DMS 273 (cell line): ENCODE measurements around the gene ORAI3.

Experiments used
- DNase-seq: peaks from one replicate; lab custom pipeline; 2025; ENCODE audit not compliant: unreplicated experiment; lab: John Stamatoyannopoulos, UW

Gene ORAI3

DNA sequence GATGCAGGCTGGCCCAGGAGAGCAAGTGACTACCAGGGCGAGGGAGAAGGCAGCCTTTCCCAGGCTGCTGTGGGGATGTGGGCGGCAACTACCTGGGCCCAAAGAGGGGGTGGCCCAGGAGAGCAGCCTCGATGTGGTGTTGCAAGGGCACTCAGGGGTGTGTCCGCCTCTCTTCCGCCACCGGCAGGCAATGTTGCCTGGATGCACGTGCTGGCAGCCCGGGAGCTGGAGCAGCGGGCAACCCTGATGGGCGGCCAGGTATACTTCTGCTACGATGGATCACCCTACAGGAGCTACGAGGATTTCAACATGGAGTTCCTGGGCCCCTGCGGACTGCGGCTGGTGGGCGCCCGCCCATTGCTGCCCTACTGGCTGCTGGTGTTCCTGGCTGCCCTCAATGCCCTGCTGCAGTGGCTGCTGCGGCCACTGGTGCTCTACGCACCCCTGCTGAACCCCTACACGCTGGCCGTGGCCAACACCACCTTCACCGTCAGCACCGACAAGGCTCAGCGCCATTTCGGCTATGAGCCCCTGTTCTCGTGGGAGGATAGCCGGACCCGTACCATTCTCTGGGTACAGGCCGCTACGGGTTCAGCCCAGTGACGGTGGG lies 38.8 kb downstream of the ORAI3 start:
- DNase-seq = no peak

DNA sequence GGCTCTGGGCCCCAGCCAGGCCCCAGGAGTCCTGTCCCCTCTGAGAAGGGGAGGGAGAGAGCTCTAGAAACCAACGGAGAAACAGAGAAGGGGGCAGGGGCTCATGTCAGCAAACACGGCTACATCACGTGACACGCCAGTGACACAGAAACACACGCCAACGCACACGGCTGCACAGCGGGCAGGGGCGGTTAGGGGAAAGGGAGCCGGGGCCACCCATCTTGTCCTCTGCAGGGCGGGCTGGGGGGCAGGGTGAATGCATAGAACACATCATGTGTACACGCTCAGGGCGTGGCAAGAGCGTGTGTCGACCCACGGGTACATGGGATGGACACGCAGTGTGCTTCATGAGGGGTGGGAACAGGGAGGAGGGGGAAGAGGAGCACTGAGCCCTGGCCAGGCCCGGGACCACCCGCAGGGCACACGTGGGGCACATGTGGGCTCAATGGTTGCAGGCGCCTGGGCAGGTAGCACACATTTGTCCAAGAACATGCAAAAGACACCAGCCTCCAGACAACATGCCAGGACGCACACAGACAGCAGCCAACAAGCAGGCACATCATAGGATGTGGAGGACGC lies 40.7 kb downstream of the ORAI3 start:
- DNase-seq = no peak

DNA sequence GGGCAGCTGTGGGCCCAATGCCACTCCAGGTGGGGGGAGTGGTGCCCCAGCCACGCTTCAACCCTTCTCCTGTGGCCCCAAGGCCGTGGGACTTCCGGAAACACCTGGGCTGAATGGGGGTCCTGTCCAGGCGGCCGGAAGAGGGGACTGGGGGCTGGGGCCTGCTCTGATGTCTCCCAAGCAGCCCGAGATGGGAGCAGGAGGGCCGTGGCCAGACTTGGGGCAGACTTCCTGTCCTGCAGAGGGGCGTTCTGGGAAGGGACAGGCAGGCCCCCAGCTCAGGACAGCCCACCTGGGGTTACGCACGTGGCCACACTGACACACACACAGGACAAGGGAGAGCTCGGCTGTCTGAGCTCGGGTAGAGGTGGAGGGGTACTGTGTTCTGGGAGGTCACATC lies 41.2 kb downstream of the ORAI3 start:
- DNase-seq = no peak

DNA sequence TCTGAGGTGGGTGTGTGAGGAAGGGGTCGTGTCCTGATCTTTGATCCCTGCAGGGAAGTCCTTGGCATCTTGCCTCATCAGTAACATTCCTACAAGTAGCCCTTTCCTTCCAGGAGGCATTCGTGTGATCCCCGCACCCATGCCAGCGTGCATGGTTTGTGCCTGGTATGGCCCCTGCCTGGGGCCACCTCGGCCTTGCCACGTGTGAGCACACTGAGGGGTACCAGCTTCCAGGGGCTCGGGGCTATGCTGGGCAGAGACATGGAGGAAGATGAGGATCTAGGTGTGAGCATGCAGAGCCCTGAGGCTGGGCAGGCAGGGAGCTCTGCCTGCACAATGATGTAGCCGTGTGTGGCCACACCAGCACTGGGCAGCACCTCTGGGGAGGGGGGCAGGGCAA lies 42.2 kb downstream of the ORAI3 start:
- DNase-seq = no peak

DNA sequence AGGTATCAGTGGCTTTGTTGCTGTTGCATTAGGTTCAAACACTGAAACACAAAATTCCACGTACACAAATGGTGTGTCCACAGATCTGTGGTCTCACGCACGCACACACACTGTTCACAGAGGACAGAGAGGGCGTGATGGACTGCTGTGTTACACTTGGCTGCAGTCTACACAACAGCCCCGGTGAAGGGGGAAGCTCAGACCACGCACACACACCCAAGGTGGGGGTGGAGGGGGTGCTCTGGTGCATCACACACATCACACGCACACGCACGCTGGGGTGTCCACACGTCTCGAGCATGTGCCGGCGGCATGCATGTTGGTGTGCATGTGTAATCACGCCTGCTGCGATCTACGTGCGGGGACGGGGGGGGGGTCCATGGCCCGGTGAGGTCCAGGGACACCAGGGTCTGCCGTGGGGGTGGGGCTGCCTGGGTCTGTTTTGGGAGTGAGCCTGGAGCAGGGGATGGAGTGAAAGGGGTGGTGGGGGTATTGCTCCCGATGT lies 43.5 kb downstream of the ORAI3 start:
- DNase-seq = no peak

DNA sequence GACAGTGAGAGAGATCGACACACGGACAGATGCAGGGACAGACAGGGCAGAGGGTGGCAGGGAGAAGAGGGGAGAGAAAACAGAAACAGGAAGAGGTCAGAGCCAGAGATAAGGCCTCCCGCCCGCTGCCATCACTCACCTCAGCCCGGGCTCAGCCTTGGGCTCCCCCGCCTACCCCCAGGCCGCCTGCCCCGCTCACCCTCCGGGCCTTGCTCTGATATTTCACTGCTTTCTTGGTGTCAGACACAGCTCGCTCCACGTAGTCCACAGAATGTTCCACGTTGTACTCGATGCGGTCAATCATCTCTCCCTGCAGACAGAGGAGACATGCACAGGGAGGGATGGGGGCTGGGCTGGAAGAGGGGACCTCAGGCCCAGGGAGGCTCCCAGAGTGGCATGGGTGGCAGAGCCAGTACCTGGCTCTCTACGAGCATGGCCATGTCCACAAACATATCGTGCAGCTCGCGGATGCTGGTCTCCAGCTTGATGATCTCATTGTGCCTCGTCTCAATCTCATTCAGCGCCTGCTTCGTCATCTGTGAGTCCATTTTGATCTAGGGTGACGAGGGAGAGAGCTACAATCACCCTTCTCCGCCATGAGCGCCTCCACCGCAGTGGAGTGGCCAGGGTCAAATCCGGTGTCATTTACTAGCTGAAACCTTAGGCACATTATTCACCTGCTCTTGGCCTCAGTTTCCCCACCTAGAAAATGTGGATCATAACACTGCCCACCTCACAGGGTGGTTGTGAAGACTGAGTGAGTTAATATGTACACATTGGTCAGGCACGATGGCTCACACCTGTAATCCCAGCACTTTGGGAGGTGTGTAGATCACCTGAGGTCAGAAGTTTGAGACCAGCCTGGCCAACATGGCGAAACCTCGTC lies 44.3 kb downstream of the ORAI3 start:
- no peak for DNase-seq

DNA sequence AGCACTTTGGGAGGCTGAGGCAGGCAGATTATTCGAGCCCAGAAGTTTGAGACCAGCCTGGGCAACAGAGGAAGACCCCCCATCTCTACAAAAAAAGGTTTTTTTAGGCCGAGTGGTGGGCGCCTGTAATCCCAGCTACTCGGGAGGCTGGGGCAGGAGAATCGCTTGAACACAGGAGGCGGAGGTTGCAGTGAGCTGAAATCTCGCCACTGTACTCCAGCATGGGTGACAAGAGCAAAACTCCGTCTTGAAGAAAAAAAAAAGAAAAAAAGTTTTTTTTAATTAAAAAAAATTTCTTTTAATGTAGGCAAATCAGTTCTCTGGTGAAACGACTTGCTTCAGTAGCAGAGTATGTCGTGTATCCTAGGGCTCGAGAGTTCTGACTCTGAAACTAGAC lies 47.1 kb downstream of the ORAI3 start:
- DNase-seq = no peak

DNA sequence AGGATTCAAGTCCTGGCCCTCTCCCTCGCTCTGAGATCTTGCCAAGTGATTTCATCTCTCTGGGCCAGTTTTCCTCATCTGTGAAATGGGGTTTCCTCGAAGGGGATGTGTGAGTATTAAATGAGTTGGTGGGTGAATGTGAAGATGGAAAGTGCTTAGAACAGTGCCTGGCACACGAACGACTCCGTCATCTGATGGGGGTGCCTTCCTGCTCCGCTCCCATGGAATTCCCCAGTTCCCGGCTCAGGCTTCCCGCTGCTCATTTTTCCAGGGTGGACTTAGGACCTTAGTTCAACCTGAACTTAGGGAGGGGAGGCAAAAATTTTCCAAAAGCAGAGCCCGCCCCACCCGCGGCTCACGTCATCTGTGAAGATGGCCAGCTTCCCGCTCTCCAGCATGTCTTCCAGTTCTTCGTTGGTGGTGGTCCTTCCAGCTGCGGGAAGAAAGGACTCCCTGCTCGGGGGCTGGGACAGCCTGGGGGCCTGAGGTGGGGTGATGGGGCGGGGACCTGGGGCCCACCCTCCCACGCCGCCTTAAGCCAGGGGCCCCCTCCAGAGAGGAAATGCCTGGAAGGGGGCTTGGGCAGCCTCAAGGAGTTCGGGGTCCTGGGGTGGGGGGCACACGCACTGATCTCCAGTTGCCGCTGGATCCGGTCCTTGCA lies 47.6 kb downstream of the ORAI3 start:
- no peak for DNase-seq

DNA sequence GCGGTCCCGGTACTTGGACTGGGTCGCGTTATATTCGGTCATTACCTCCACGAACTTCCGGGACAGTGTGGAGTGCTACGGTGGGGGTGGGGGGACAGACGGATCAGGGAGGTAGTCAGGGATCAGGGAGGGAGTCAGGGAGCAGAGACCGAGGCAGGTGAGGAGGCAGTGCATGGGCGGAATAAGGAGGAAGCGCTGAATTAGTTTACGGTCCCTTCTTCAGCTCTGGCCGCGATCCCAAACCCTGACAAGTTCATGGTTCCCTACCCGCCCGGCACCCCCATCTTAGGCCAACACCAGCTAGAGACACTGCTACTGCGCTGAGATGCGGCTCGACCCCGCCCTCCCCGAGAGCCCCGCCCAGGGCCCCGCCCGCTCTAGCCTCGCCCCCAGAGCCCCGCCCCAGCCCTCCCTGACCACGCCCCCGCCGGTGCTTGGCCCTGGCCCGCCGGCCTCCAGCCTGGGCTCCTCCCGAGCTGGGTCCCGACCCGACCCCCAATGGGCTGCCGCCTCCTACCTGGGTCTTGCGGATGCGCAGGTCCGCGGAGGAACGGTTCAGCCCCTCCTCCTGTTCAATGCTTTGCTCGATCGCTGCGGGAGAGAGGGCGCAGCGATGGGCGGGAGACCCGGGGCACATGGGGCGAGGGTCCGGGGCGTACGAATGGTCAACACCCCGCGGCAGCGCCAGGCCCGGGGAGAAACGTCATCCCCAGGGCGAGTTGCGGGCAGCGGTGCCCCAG lies 48.3 kb downstream of the ORAI3 start:
- DNase-seq = no peak

DNA sequence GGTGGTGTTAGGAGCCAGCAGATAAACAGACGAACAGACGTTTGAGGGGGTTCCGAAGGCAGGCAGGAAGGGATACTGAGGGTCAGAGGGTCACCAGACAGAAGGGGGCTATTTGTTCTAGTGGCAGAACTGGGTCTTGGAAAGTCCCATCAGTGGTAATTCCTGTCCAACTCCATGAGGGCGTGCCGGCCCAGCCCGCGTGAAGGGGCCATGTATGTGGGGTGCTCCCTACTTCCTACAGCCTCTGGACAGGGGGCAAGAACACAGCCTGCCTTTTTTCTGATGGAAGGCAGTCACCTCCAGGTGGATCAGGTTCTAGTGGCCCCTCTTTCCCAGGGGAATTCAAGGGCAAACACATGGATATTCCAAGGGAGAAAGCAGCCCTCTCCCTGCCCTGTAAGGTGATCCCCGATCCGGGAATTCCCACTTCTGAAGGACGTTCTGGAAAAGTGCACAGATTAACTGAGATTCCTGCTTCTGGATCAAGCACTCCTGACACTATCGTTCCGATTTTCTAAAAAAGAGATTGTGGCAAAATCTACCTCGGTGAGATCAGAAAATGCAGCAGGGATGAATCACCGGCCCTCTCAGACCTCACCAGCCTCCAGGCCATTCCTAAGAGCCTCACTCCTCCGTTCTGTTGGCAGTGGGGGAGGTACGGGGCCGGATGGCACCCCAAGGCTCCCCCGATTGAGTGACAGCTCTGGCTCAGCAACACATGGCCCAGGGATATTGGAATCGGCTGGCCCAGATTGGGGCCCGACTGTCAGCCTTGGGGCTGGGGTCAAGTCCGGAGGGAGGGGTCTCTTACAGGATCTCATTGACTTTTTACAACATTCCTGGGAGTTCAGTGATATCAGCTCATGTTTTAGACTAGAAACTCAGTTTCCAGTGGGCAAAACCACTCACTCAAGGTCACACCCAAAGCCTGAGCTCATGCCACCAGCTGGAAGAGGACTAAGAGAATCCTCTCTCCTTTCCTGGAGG lies 49.1 kb downstream of the ORAI3 start:
- no peak for DNase-seq

DNA sequence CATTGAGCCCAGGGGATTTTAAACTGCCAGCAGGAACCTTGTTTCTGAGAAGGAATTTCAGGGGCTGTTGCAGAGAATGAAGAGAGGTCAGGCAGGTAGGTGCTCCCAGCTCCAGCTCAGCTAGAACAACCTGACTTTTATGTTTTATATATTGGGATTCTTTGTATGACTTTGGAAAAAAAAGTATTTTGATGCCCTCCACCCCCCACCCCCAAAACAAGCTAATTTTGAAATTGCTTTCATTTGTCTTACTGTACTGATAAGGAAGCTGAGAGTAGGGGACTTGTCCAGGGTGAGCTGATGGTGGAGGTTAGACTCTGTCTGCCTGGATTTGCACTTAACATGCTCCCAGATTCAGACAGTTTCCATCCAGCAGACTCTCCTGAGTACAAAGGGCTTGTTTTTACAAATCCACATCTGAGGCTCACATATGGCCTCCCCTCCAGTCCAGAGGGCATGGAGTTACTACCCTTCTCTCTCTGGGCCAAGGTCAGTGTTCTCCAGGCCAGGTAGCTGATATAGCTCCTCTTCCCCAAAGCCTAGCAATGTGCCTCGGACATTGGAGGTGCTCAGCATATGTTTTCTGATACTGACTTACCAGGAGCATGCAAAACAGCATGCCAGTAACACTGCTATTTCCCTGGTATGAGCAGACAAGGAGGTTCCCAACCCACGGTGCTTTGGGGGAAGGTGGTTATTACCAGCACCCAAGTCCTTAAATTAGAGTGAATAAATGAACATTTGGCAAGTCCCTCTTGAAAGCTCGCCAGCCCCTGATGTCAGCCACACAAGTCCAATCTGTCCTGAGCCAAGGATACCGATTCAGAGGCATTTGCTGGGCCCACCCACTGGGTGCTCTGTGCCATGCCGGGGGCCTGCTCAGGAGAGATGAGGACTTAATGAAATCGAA lies 50.2 kb downstream of the ORAI3 start:
- DNase-seq = peak; percentile 74

DNA sequence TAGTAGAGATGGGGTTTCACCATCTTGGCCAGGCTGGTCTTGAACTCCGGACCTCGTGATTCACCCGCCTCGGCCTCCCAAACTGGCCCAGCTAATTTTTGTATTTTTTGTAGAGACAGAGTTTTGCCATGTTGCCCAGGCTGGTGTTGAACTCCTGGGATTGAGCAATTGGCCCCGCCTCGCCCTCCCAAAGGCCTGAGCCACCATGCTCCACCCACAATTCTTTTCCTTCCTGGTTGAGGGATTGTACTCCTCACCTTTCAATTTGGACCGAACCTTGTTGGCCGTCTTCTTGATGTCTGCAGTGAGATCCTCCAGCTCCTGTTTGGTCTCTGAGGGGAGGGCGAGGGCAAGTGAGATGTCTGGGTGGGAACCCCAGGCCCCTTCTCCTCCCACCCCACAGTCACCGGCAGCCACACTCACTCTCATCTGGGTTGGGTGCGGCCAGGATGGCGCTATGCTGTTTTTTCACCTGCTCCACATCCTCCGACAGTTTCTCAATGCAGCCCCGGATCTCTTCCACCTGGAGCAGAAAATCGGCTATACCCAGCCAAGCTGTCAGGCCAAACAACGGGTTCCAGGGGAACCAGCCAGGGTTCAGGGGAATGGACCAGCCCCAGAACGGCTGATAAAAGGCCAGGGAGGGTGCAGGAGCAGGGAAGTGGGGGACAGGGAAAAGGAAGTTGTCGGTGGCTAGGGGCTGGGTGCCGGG lies 52.0 kb downstream of the ORAI3 start:
- no peak for DNase-seq

DNA sequence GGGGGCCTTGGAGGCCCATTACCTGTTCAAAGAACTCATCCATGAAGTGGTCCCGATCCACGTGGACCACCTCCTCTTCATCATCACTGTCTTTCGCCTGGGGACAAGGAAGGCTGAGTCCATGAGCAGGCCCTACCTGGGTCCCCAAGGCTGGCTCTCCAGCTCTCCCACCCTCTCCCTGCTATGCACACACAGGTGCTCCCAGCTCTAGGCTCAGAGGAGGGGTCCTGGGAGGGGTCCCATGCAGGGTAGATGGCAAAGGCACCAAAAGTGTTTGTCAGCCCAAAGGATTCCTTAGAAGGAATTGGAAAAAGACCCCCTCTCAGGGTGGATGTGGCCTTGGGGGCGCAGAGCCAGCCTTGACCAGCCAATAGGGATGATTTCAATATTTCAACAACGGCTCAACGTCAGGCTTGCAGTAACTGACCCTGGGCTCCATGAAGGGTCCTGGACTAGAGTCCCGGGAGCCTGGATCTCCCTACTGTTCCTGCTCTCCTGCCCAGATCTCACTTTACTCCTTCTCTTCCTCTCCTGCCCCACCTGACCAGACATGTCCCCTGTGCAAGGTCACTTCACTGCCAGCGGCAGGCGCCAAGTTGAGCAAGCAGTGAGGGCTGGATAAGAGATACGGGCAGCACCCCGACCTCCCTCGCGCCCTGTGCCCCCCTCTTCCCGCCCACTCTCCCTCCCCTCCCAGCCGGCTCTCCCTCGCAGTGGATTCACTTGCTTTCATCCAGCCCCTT lies 52.8 kb downstream of the ORAI3 start:
- DNase-seq = no peak

DNA sequence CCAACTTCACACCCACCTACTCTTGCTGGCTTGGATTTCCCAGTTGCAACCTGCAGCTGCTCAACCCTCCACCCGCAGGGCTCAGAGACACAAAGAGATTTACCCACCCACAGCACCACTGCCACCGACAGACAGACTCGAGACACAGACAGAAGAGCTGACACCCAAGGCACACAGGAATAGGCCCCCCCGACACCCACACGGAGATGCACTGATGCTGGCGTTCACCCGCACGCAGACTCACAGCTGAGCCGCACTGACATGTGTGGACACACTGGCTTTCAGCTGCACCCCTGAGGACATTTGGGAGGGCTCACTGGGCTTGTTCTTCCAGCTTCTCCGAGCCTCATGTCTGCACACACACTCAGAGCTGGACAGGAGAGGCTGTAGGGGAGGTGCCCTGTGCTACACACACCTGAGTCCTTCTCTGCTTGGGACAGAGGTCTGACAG lies 53.4 kb downstream of the ORAI3 start:
- no peak for DNase-seq

DNA sequence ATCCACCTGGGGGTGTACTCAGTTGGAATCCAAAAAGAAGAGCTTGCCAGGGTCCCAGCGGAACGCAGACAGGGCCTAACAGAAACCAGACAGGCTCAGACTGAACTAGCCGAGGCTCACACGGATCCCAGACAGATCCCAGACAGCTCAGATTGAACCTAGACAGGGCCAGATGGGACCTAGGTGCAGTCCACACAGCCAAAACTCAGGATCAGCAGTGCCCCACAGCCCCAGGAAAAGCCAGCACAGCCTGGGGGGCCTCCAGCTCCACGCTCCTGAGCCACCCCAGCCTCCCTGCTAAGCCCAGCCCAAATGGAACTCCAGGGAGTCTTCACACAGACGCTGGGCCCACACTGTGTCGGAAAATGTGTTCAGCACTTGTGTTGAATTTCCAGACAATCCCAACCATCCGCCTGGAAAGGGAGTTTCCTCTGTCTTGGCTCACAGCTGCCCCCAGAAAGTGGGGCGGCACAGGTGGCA lies 54.0 kb downstream of the ORAI3 start:
- DNase-seq = peak; percentile 53

DNA sequence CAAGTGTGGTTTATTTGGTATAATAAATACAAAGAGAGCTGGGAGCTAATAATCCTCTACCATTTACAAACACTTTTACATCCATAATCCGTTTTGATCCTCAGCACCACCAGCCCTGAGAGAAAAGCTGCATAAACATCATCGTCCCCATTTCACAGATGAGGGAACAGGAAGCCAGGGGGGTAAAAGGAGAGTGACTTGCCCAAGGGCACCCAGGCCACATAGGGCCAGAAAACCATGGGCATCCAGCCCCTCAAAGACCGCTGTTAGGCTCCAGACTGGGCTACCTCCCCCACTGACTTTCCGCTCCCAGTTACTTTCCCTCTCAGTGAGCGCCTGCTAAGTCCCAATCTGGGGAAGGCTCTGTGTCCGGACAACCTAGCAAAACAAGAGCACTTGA lies 54.9 kb downstream of the ORAI3 start:
- no peak for DNase-seq
